GM12891 (cell line): ENCODE results near the gene MAP3K9.

Experiments
- DNase-seq: peaks from one replicate; pipeline ENCODE4 v3.0.0; 2011; ENCODE audit warnings: low spot score; ENCODE audit not compliant: insufficient read length
- FAIRE-seq: peaks from 2 replicates; lab custom pipeline; 2011; peaks lifted over from hg19 to GRCh38; lab: Jason Lieb, UNC
- PAX5 ChIP-seq: IDR thresholded peaks from 2 replicates; pipeline ENCODE4 v1.6.1; 2011; ENCODE audit warnings: low read length, moderate library complexity, mild to moderate bottlenecking; ENCODE audit not compliant: insufficient read depth, severe bottlenecking
- POLR2A ChIP-seq: IDR thresholded peaks from 2 replicates; pipeline ENCODE4 v1.6.1; 2011; ENCODE audit warnings: low read depth, low read length, control low read depth
- POLR2AphosphoS5 ChIP-seq: IDR thresholded peaks from 2 replicates; pipeline ENCODE4 v1.6.1; 2011; ENCODE audit warnings: low read depth, low read length, control low read depth
- POU2F2 ChIP-seq: IDR thresholded peaks from 2 replicates; pipeline ENCODE4 v1.6.1; 2011; ENCODE audit warnings: low read depth, mild to moderate bottlenecking, control low read depth, low read length, moderate library complexity
- SPI1 ChIP-seq: IDR thresholded peaks from 2 replicates; pipeline ENCODE4 v1.6.1; 2011; ENCODE audit warnings: low read depth, low read length, control low read depth
- TAF1 ChIP-seq: IDR thresholded peaks from 2 replicates; pipeline ENCODE4 v1.6.1; 2011; ENCODE audit warnings: low read depth, low read length, control low read depth

MAP3K9 gene

GRCh38 chr14:70836946-70837345 lies 27.6 kb upstream of the MAP3K9 start:
- TF ChIP-seq POU2F2 = no peak
- no peak for TF ChIP-seq PAX5
- TF ChIP-seq POLR2A = no peak
- TF ChIP-seq TAF1 = no peak
- TF ChIP-seq POLR2AphosphoS5 = no peak
- TF ChIP-seq SPI1 = no peak
- DNase-seq (no peak), FAIRE-seq (no peak)

GRCh38 chr14:70833884-70834283 lies 24.6 kb upstream of the MAP3K9 start:
- DNase-seq (no peak), FAIRE-seq (no peak)
- TF ChIP-seq POLR2AphosphoS5 (no peak), POLR2A (no peak), PAX5 (no peak), TAF1 (no peak), SPI1 (no peak), POU2F2 (no peak)

- TF ChIP-seq POLR2A = no peak
- TF ChIP-seq POLR2AphosphoS5 = no peak
- no peak for TF ChIP-seq PAX5
- no peak for TF ChIP-seq TAF1
- TF ChIP-seq POU2F2 = no peak
- TF ChIP-seq SPI1 = no peak
- FAIRE-seq = no peak
- DNase-seq = no peak
Measured at GRCh38 chr14:70832561-70833305, 23.4 kb upstream of the MAP3K9 start.

GRCh38 chr14:70830998-70831781 lies 21.9 kb upstream of the MAP3K9 start:
- DNase-seq (no peak), FAIRE-seq (peak; percentile 52)
- TF ChIP-seq PAX5 (no peak), SPI1 (no peak), POLR2A (no peak), POU2F2 (no peak), POLR2AphosphoS5 (no peak)

- TF ChIP-seq PAX5 (no peak), TAF1 (no peak), POLR2AphosphoS5 (no peak), SPI1 (no peak), POU2F2 (no peak), POLR2A (no peak)
- DNase-seq = no peak
- FAIRE-seq = no peak
Measured at GRCh38 chr14:70828188-70828587, 18.9 kb upstream of the MAP3K9 start.

GRCh38 chr14:70827752-70828151 lies 18.4 kb upstream of the MAP3K9 start:
- DNase-seq (no peak), FAIRE-seq (no peak)
- TF ChIP-seq POU2F2 (no peak), SPI1 (no peak), POLR2A (no peak), PAX5 (no peak), POLR2AphosphoS5 (no peak), TAF1 (no peak)

- DNase-seq (no peak), FAIRE-seq (no peak)
- TF ChIP-seq POLR2A (no peak), POLR2AphosphoS5 (no peak), SPI1 (no peak), TAF1 (no peak), POU2F2 (no peak), PAX5 (no peak)
Measured at GRCh38 chr14:70827347-70827746, 18.0 kb upstream of the MAP3K9 start.

GRCh38 chr14:70823281-70823680 lies 14.0 kb upstream of the MAP3K9 start:
- DNase-seq = no peak
- TF ChIP-seq POU2F2 (no peak), SPI1 (no peak), POLR2AphosphoS5 (no peak), TAF1 (no peak), PAX5 (no peak), POLR2A (no peak)
- FAIRE-seq = no peak

- FAIRE-seq (no peak), DNase-seq (no peak)
- TF ChIP-seq PAX5 = no peak
- TF ChIP-seq POLR2AphosphoS5 = no peak
- TF ChIP-seq SPI1 = no peak
- TF ChIP-seq POU2F2 = no peak
- no peak for TF ChIP-seq TAF1
- TF ChIP-seq POLR2A = no peak
Measured at GRCh38 chr14:70822530-70823185, 13.3 kb upstream of the MAP3K9 start.
